ENCODE data around the gene RAE1.

RAE1 gene

DNA sequence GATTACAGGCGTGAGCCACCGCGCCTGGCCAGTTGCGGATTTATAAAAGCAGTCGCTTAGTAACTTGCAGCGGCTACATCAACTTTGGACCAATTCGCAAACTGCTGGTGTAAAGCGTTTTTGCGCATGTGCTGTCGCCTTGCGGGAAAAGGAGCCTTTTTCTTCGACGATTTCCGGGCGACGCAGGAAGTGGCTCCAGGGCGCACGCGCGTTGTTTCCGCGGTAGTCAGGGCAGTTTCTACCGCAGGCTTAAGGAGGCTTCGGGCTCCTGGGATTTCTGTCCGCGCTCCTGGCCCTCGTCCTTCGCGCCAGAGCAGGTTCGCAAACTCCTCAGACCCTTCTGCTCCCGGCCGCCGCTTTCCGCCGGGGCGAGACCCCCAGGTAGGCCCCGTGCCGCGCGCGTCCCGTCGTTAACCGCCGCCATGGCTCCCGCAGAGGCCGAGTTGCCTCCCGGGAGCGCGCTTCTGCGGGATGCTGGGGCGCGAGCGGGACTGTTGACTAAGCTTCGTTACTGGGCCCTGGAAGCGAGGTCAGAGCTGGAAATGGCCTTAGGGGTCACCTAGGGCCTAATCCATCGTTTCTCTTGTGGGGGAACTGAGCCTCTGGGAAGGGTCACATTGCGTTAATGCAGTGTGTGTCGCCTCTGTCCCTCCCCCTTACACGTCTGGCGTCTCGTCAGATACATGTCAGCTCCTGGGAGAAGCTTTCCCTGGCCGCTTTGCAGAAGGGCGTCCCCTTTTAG, at the start of gene RAE1:
Gene RAE1, plus strand, starts transcription at position 214 of the 742 bp plus-strand sequence. CDS start 2,784 bp downstream, outside the sequence.
- Histone ChIP-seq H3K27me3 (no peaks in the 10 kb centered on the region), H4K20me1 (peaks cover 35% of the 10 kb centered on the region), H3K9ac (peak within 1 kb of the TSS; percentile 97), H3K4me1 (peaks cover 35% of the 10 kb centered on the region), H3K27ac (peak within 1 kb of the TSS; percentile 95), H3K4me2 (peak within 1 kb of the TSS; percentile 98), H3K36me3 (peaks cover 38% of the 10 kb centered on the region), H3K9me3 (no peaks in the 10 kb centered on the region), H3K4me3 (peak within 1 kb of the TSS; percentile 94)
- TF ChIP-seq Cebpa-rat (IDR thresholded peaks at IDR 0.05), result no peak

- H3K4me3 ChIP-seq, result no peak overlapping the region
- H3K27me3 ChIP-seq, result no peaks in the 10 kb centered on the region
- TF ChIP-seq Cebpa-rat (IDR thresholded peaks at IDR 0.05), result no peak
- H4K20me1 ChIP-seq, result no peaks in the 10 kb centered on the region
- H3K4me2 ChIP-seq, result no peak overlapping the region
- H3K27ac ChIP-seq, result no peak overlapping the region
- H3K9me3 ChIP-seq, result no peaks in the 10 kb centered on the region
- H3K9ac ChIP-seq, result no peak overlapping the region
- peaks cover 29% of the 10 kb centered on the region for H3K4me1 ChIP-seq
- H3K36me3 ChIP-seq, result no peaks in the 10 kb centered on the region
Measured at GRCh38 chr20:57306747-57307146, 44.3 kb upstream of the RAE1 start.

- TF ChIP-seq Cebpa-rat (IDR thresholded peaks at IDR 0.05), result no peak
- H3K27ac ChIP-seq, result no peak overlapping the region
- H4K20me1 ChIP-seq, result no peaks in the 10 kb centered on the region
- H3K36me3 ChIP-seq, result no peaks in the 10 kb centered on the region
- peak overlapping the region; percentile 39 for H3K4me2 ChIP-seq
- H3K4me3 ChIP-seq, result no peak overlapping the region
- no peaks in the 10 kb centered on the region for H3K27me3 ChIP-seq
- peaks cover 22% of the 10 kb centered on the region for H3K4me1 ChIP-seq
- no peaks in the 10 kb centered on the region for H3K9me3 ChIP-seq
- H3K9ac ChIP-seq, result no peak overlapping the region
Measured at GRCh38 chr20:57308451-57309271, 42.4 kb upstream of the RAE1 start.

DNA sequence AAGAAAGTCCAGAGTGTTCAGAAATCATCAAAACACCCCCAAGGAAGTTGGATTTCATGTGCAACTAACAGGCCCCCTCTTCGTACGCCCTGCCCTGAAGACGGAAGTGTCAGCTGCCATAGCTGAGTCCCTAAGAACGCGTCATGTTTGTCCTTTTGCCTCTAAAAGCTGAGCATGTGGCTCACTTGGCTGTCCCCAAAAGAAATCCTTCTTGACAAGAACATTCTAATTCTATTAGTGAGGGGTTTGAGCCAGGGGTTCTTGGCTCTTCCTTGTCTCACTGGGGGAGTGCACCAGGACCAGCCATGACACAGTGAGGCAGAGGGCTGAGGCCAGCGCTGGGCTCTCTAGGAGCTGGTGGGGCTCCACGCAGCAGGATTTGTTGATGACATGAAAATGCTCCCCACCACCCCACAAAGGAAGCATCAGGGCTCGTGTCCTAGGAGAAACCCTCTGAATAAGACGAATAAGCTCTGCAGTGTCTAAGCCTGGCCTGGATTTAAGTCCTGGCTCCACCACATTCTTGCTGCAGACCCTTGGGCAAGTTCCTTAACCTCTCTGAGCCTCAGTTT, 41.4 kb upstream of the RAE1 start:
- Histone ChIP-seq H4K20me1 (no peaks in the 10 kb centered on the region), H3K4me2 (no peak overlapping the region), H3K4me1 (peaks cover 16% of the 10 kb centered on the region), H3K4me3 (no peak overlapping the region), H3K9ac (no peak overlapping the region), H3K27me3 (no peaks in the 10 kb centered on the region), H3K36me3 (no peaks in the 10 kb centered on the region), H3K27ac (no peak overlapping the region), H3K9me3 (no peaks in the 10 kb centered on the region)
- no peak for TF ChIP-seq Cebpa-rat (IDR thresholded peaks at IDR 0.05)

- H4K20me1 ChIP-seq, result no peaks in the 10 kb centered on the region
- H3K4me1 ChIP-seq, result peaks cover 18% of the 10 kb centered on the region
- H3K4me2 ChIP-seq, result no peak overlapping the region
- H3K36me3 ChIP-seq, result no peaks in the 10 kb centered on the region
- TF ChIP-seq Cebpa-rat (IDR thresholded peaks at IDR 0.05), result no peak
- no peaks in the 10 kb centered on the region for H3K9me3 ChIP-seq
- H3K27me3 ChIP-seq, result no peaks in the 10 kb centered on the region
- no peak overlapping the region for H3K27ac ChIP-seq
- H3K4me3 ChIP-seq, result no peak overlapping the region
- H3K9ac ChIP-seq, result no peak overlapping the region
Measured at GRCh38 chr20:57310821-57311514, 40.1 kb upstream of the RAE1 start.

GRCh38 chr20:57312138-57312537, 38.9 kb upstream of the RAE1 start:
- TF ChIP-seq Cebpa-rat (IDR thresholded peaks at IDR 0.05), result no peak
- H3K4me3 ChIP-seq, result no peak overlapping the region
- H3K9ac ChIP-seq, result no peak overlapping the region
- no peaks in the 10 kb centered on the region for H4K20me1 ChIP-seq
- no peaks in the 10 kb centered on the region for H3K27me3 ChIP-seq
- peaks cover 30% of the 10 kb centered on the region for H3K4me1 ChIP-seq
- H3K9me3 ChIP-seq, result no peaks in the 10 kb centered on the region
- no peak overlapping the region for H3K4me2 ChIP-seq
- no peak overlapping the region for H3K27ac ChIP-seq
- no peaks in the 10 kb centered on the region for H3K36me3 ChIP-seq

DNA sequence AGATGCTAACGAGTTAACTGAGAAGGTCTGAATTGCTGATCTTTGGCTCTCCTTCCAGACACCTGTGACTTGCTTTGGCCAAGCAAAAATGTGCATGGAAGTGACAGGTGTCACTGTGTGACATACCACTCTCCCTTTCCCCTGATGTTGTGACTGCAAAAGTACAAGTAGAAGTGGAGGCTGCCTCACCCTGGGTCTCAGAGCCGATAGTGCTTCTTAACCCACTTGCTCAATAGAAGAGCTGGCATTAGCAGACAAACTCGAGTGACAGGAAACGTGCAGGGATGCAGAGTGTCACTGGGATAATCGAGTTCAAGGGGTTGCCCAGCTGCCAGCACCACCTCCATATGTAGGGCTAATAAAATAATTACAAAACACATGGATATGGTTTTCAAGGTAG, 37.8 kb upstream of the RAE1 start:
- Histone ChIP-seq H3K9me3 (no peaks in the 10 kb centered on the region), H3K4me1 (peaks cover 38% of the 10 kb centered on the region), H3K4me2 (no peak overlapping the region), H3K27ac (no peak overlapping the region), H3K36me3 (no peaks in the 10 kb centered on the region), H3K4me3 (no peak overlapping the region), H3K9ac (no peak overlapping the region), H4K20me1 (no peaks in the 10 kb centered on the region), H3K27me3 (no peaks in the 10 kb centered on the region)
- TF ChIP-seq Cebpa-rat (IDR thresholded peaks at IDR 0.05), result no peak

DNA sequence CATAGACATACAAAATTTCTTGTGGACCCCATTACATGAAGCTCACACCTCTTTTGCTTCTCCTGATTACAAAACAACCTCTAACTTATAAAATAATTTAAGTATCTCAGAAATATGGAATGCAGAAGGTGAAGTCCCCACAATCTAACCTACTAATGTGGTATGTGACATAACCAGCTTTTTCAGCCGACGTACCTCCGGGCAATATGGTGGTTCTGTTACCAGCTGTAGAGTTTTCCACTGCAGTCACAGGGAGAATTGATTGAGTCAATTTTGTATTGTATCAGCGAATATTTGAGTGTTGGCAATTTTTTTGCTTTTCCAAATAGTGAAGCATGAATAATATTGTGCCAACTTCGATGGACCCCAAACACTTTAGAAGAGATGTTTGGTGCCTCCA, 37.1 kb upstream of the RAE1 start:
- H3K4me1 ChIP-seq, result peaks cover 38% of the 10 kb centered on the region
- no peak overlapping the region for H3K4me3 ChIP-seq
- H4K20me1 ChIP-seq, result no peaks in the 10 kb centered on the region
- no peak for TF ChIP-seq Cebpa-rat (IDR thresholded peaks at IDR 0.05)
- H3K9me3 ChIP-seq, result no peaks in the 10 kb centered on the region
- no peaks in the 10 kb centered on the region for H3K36me3 ChIP-seq
- H3K27ac ChIP-seq, result no peak overlapping the region
- no peak overlapping the region for H3K4me2 ChIP-seq
- H3K27me3 ChIP-seq, result no peaks in the 10 kb centered on the region
- H3K9ac ChIP-seq, result no peak overlapping the region

DNA sequence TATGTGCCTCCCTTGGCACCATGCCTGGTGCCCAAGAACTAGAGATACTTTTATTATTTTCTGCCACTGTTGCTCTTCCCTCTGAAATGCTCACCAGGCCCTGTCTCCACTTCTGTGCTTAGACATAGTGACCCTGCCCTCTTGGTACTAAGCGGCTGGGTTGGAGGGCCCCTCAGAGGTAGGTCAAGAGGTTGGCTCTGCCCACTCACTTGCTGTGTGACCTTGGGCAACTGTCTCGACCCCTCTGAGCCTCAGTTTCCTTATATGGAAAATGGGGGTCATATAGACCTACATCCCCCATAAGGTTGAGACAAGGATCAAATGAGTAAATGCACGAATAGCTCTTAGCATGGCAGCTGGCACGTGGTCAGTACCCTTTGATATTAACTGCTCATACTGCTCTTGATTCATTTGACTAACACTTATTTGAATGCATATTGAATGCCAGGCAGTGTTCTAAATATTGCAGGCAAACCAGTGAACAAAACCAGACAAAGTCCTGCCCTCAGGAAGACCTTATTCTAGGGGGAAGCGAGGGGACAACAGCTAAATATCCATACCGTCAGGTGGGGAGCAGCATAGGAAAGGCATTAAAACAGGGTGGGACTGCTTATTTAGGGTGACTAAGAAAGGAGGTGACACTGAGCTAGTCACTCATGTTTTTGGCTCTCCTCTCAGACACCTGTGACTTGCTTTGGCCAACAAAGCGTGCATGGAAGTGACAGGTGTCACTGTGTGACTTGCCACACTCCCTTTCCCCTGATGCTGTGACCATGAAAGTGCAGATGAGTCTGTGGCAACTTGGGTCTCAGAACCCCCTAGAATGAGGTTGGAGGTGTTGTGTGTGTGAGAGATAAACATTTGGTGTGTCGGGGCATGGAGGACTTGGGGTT, 35.7 kb upstream of the RAE1 start:
- Histone ChIP-seq H3K9me3 (no peaks in the 10 kb centered on the region), H3K27me3 (no peaks in the 10 kb centered on the region), H3K36me3 (no peaks in the 10 kb centered on the region), H3K4me2 (no peak overlapping the region), H3K9ac (no peak overlapping the region), H3K4me3 (no peak overlapping the region), H4K20me1 (no peaks in the 10 kb centered on the region), H3K4me1 (peaks cover 35% of the 10 kb centered on the region), H3K27ac (no peak overlapping the region)
- no peak for TF ChIP-seq Cebpa-rat (IDR thresholded peaks at IDR 0.05)

Measured in BLaER1 (cell line).